Activated T-helper 1 cell treated with anti-CD3 and anti-CD28 coated beads, Interleukin-12 subunit alpha, Interleukin-12 subunit beta, Interleukin-2, Interleukin-4 antibody, amounts not matched to agents 30 ng/mL and 10 ng/mL and 1 ng/mL, durations not matched to agents 14 hours and 24 hours and 36 hours (primary cell): ENCODE results near the gene EPS15. TPM values are rescaled to one million over a fixed set of nuclear protein-coding genes. Genes with fewer than 3 reads are reported as not detected.
"Not testable (repeated sequence)": the region's sequence is repeated elsewhere in the genome, so short reads cannot be mapped to it uniquely, and the experiment has no call there.

Experiments used
- DNase-seq: peaks from one replicate; pipeline ENCODE4 v3.0.0; 2021; ENCODE audit warnings: low spot score
- H3K27ac Mint-ChIP-seq: one replicate; pipeline ENCODE4 v1.8.0; 2021; ENCODE audit warnings: mild to moderate bottlenecking, mixed read lengths
- H3K27me3 Mint-ChIP-seq: one replicate; pipeline ENCODE4 v1.8.0; 2022; ENCODE audit warnings: mild to moderate bottlenecking, moderate library complexity, mixed read lengths; ENCODE audit not compliant: insufficient read depth
- H3K36me3 Mint-ChIP-seq: one replicate; pipeline ENCODE4 v1.8.0; 2021; ENCODE audit warnings: low read depth, mixed read lengths
- H3K4me1 Mint-ChIP-seq: one replicate; pipeline ENCODE4 v1.8.0; 2021; ENCODE audit warnings: low read depth, mixed read lengths
- H3K4me3 Mint-ChIP-seq: one replicate; pipeline ENCODE4 v1.8.0; 2021; ENCODE audit warnings: mild to moderate bottlenecking, moderate library complexity, mixed read lengths
- H3K9me3 Mint-ChIP-seq: one replicate; pipeline ENCODE4 v1.8.0; 2021; ENCODE audit warnings: mixed read lengths
- intact Hi-C: fragments of 100-400 bp; cut with micrococcal nuclease; formaldehyde crosslinking; loops from one replicate; pipeline ENCODE4 v1.15.1; 2024
- total RNA-seq: library from RNA; stranded (reverse); gene quantifications from 2 replicates; pipeline ENCODE4 v1.2.3, GENCODE V29; 2022

EPS15 gene
- total RNA-seq, 1 donor from 2014 or later, result 55.5 TPM

DNA sequence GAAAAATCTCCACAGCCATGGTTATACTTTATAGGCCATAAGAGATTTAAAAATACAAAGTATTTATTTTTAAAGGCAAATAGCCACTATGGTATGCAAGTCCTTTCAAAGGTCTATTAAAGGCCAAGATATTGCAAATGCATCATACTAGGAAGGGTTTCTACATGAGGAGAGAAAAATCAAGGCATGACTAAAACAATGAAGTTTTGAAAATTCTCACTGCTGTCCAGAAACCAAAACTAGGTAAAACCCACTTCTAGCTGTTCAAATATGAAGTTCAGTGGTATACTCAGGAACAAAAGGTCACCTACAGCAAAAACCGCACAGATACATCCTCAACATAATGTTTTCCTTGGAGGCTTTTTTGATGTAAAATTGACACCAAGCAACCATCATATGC is 75.0 kb downstream of the EPS15 start:
- Mint-ChIP-seq H3K27ac (no peak overlapping the region), H3K4me1 (peaks cover 33% of the 10 kb centered on the region), H3K9me3 (no peaks in the 10 kb centered on the region), H3K36me3 (peaks cover 37% of the 10 kb centered on the region), H3K4me3 (no peak overlapping the region), H3K27me3 (no peaks in the 10 kb centered on the region)
- DNase-seq, result no peak
- intact Hi-C loops, result loop anchor here (2.0 to 10.0 kb wide), 3 partner anchors 57 to 321 kb away; partner anchors contain the start of gene EPS15

DNA sequence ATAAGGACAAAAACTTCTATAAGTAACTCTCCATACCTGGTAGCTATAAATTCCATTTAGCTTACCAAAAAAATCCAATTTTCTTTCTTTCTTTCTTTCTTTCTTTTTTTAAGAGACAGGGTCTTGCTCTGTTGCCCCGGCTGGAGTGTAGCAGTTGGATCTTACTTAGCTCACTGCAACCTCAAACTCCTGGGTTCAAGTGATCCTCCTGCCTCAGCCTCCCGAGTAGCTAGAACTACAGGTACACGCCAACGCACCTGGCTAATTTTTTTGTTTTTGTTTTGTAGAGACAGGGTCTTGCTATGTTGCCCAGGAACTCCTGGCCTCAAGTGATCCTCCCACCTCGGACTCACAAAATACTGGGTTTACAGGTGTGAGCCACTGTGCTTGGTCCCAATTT is 75.5 kb downstream of the EPS15 start:
- DNase-seq, result no peak
- Mint-ChIP-seq H3K9me3 (no peaks in the 10 kb centered on the region), H3K27me3 (no peaks in the 10 kb centered on the region), H3K4me1 (peaks cover 38% of the 10 kb centered on the region), H3K4me3 (no peak overlapping the region), H3K36me3 (peaks cover 43% of the 10 kb centered on the region), H3K27ac (no peak overlapping the region)
- intact Hi-C loops, result loop anchor here (5.0 to 10.0 kb wide), 2 partner anchors 74 to 321 kb away; partner anchors contain the start of gene EPS15

DNA sequence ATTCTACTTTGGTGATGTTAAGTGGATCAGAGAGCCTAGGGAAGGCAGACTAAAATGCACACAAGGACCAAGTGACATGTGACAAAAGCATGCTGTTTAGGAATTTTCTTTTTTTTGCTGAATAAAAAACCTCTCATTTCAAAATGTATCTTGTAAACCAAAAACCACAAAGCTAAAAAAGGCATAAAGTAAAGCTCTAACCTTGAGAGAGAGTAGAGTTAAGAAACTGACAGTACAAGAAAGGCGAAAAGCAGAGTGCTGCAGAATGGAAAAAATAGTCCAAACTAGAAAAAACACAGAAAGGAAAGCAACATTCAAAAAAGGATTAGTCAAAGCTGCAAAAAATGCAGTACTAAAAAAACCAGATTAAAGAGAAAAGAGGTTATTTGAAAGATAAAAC is 76.5 kb downstream of the EPS15 start:
- intact Hi-C loops, result loop anchor here (5.0 to 10.0 kb wide), 2 partner anchors 75 to 322 kb away; partner anchors contain the start of gene EPS15
- Mint-ChIP-seq H3K9me3 (no peaks in the 10 kb centered on the region), H3K4me3 (no peak overlapping the region), H3K36me3 (peaks cover 40% of the 10 kb centered on the region), H3K27me3 (no peaks in the 10 kb centered on the region), H3K4me1 (peaks cover 37% of the 10 kb centered on the region), H3K27ac (peak overlapping the region; percentile 37)
- no peak for DNase-seq

DNA sequence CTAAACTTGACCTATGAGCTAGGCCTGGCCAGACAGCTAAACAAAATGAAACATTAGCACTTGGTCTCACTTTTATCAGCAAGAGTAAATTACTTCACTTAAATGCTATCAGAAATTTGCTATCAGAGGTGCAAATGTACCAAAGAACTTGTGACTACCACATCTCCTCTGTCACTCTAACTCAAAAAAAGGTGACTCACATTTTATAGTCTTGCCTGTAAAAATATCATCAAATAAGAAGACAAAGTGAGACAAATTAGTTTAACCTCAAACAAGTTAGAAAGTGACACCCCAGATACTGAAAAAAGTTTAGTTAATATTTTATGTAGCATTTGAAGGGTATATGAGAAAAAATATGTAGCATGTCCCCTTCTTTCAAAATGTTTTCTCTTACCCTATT is 76.9 kb downstream of the EPS15 start:
- DNase-seq, result no peak
- Mint-ChIP-seq H3K36me3 (peaks cover 36% of the 10 kb centered on the region), H3K27ac (peak overlapping the region; percentile 37), H3K4me3 (no peak overlapping the region), H3K9me3 (no peaks in the 10 kb centered on the region), H3K27me3 (no peaks in the 10 kb centered on the region), H3K4me1 (peaks cover 33% of the 10 kb centered on the region)
- intact Hi-C loops, result loop anchor here (5.0 to 10.0 kb wide), 2 partner anchors 75 to 323 kb away; partner anchors contain the start of gene EPS15

DNA sequence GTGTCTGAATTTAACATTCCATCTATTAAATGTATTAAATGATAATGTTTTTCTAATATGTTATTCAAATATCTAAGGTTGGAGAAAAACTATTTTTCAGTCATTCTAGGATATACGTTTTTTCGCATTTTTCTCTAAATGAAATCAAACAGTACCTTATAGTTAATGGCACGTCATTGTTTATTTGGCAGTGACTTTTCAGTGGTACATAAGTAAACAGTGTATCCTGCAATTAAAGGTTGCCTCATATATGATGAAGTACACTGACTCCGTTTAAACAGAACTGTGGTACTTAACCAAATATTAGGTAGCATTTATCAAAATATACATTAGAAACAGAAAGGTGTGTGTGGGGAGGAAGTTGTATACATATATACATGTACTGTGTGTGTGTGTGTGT is 79.2 kb downstream of the EPS15 start:
- intact Hi-C loops, result loop anchor here (5.0 to 10.0 kb wide), 2 partner anchors 77 to 325 kb away; partner anchors contain the start of gene EPS15
- no peak overlapping the region for H3K4me3 Mint-ChIP-seq
- no peaks in the 10 kb centered on the region for H3K27me3 Mint-ChIP-seq
- H3K4me1 Mint-ChIP-seq, result peaks cover 28% of the 10 kb centered on the region
- no peak for DNase-seq
- peaks cover 41% of the 10 kb centered on the region for H3K36me3 Mint-ChIP-seq
- no peak overlapping the region for H3K27ac Mint-ChIP-seq
- H3K9me3 Mint-ChIP-seq, result no peaks in the 10 kb centered on the region

DNA sequence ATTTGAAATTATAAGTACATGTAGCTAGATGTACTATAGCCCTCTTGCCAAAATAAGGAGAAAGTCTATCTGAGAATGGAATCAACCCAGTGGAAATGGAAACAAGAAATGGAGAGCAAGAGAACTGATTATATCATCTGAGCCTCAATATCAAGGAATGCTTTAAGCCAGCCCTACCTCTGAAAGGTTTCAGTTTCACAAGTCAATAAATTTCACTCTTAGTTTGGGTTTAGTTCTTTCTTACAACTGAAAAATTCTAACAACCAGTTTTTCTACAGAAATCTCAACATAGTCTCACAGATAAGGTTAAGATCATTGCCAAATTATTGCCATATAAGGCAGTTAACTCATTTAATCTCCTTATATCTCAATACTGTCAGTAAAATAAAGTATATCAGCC is 80.0 kb downstream of the EPS15 start:
- intact Hi-C loops, result no loop called here
- Mint-ChIP-seq H3K4me3 (no peak overlapping the region), H3K4me1 (peaks cover 31% of the 10 kb centered on the region)

DNA sequence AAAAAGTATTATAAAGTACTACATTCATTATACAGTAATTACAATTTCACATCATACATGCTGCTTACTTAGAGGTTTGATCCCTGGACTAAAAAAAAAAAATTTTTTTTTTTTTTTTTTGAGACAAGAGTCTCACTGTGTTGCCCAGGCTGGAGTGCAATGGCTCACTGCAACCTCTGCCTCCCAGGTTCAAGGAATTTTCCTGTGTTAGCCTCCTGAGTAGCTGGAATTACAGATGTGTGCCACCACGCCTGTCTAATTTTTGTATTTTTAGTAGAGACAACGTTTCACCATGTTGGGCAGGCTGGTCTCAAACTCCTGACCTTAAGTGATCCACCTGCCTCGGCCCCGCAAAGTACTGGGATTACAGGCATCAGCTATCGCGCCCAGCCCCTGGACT is 81.7 kb downstream of the EPS15 start:
- H3K4me3 Mint-ChIP-seq, H3K27ac Mint-ChIP-seq, H3K9me3 Mint-ChIP-seq, DNase-seq, intact Hi-C loops, H3K27me3 Mint-ChIP-seq: not testable (repeated sequence)
- H3K4me1 Mint-ChIP-seq, result peaks cover 31% of the 10 kb centered on the region
- H3K36me3 Mint-ChIP-seq, result peaks cover 35% of the 10 kb centered on the region

More for the DNA sequence above, 80.0 kb downstream of the EPS15 start:
- Mint-ChIP-seq H3K27me3 (no peaks in the 10 kb centered on the region), H3K36me3 (peaks cover 39% of the 10 kb centered on the region), H3K27ac (no peak overlapping the region), H3K9me3 (no peaks in the 10 kb centered on the region)
- DNase-seq, result no peak

DNA sequence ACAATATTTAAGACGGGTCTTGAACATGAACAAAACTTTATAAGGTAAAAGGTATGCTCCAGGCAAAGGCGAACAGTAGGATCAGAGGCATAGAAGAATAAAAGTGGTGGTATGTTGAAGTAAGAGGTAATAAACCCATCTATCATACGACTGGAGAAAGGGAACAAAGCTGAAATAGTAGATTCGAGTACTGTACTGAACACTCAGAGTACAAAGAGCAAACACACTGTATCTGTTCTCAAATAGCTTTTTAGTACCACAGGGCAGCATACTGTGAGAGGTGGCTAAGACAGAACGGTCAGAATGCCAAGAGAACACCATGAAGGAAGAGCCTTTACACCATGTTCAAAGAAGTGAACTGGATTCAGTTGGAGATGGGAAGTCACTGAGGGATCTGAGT is 83.2 kb downstream of the EPS15 start:
- intact Hi-C loops, result no loop called here
- DNase-seq, result no peak
- no peaks in the 10 kb centered on the region for H3K27me3 Mint-ChIP-seq
- H3K4me1 Mint-ChIP-seq, result peaks cover 27% of the 10 kb centered on the region
- H3K27ac Mint-ChIP-seq, result peak overlapping the region; percentile 7
- H3K36me3 Mint-ChIP-seq, result peaks cover 32% of the 10 kb centered on the region
- no peaks in the 10 kb centered on the region for H3K9me3 Mint-ChIP-seq
- no peak overlapping the region for H3K4me3 Mint-ChIP-seq

DNA sequence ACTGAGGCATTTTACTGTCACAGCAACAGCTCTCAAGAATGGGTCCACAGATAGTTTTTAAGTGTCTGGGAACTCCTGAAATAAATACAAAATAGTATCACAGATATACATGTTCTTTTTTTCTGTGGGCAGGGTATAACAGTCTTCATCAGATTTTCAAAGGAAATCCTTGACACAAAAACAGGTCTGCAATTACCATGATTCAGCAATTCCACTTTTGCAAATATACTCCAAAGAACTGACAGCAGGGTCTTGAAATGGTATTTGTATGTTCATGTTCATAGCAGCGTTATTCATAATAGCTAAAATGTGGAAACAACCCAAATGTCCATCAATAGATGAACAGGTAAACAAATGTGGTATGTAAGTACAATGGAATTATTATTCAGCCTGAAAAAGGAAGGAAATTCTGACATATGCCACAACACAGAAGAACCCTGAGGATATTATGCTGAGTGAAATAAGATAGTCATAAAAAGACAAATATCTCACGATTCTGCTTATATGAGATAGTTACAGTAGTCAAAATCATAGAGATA is 85.0 kb downstream of the EPS15 start:
- H3K27me3 Mint-ChIP-seq, result no peaks in the 10 kb centered on the region
- peaks cover 29% of the 10 kb centered on the region for H3K36me3 Mint-ChIP-seq

DNA sequence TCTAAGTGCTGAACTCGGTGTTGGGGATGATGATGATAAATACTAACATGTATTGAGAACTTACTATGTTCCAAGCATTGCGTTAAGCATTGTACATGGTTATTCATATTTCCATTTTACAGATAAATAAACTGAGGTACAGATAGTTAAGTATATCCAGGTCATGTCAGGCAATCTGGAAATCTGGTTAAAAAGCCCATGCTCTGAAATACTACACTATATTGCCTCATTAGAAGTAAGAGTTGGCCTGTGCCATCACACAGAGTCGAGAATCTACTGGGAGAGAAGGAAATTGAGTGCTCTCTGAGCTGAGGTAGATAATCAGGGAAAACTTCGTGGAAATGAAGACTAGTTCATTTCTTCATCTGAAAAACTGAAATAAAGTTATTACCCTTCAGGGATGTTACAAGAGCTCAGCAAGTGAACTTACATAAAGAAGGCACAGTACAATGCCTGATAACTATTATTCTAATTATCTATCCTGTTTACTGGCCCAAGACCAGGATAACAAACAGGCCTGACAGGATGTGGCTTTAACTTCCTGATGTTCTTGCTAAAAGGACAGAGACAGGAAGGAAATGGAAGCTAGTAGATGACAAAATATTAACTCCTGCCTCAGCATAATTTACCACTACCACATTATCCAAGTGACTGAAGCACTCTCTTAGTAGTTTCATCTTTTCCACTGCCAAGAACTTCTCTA is 85.6 kb downstream of the EPS15 start:
- peaks cover 24% of the 10 kb centered on the region for H3K4me1 Mint-ChIP-seq
- intact Hi-C loops, result no loop called here
- no peaks in the 10 kb centered on the region for H3K27me3 Mint-ChIP-seq
- peak overlapping the region; percentile 19 for H3K27ac Mint-ChIP-seq
- peaks cover 25% of the 10 kb centered on the region for H3K36me3 Mint-ChIP-seq
- H3K9me3 Mint-ChIP-seq, result no peaks in the 10 kb centered on the region
- DNase-seq, result no peak
- no peak overlapping the region for H3K4me3 Mint-ChIP-seq

More for the DNA sequence above, 85.0 kb downstream of the EPS15 start:
- H3K9me3 Mint-ChIP-seq, result no peaks in the 10 kb centered on the region
- DNase-seq, result no peak
- peak overlapping the region; percentile 19 for H3K27ac Mint-ChIP-seq
- H3K4me3 Mint-ChIP-seq, result no peak overlapping the region
- intact Hi-C loops, result no loop called here
- H3K4me1 Mint-ChIP-seq, result peaks cover 30% of the 10 kb centered on the region

DNA sequence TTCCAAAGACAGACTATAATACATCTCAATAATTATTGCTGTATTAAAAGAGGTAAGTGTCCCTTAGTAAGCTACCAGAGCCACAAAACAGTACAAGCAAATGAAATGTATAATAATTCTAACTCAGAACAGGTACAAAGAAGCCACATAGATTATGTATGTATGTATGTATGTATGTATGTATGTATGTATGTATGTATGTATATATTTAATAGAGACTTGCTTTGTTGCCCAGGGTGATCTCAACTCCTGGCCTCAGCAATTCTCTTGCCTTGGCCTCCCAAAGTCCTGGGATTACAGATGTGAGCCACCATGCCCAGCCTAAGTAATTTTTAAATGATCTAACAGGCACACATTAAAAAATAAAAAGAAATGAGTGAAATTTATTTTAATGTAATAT is 86.9 kb downstream of the EPS15 start:
- DNase-seq, result no peak
- Mint-ChIP-seq H3K9me3 (peaks cover 6% of the 10 kb centered on the region), H3K27ac (no peak overlapping the region), H3K4me3 (no peak overlapping the region), H3K36me3 (peaks cover 36% of the 10 kb centered on the region), H3K27me3 (no peaks in the 10 kb centered on the region), H3K4me1 (peaks cover 24% of the 10 kb centered on the region)
- intact Hi-C loops, result no loop called here

DNA sequence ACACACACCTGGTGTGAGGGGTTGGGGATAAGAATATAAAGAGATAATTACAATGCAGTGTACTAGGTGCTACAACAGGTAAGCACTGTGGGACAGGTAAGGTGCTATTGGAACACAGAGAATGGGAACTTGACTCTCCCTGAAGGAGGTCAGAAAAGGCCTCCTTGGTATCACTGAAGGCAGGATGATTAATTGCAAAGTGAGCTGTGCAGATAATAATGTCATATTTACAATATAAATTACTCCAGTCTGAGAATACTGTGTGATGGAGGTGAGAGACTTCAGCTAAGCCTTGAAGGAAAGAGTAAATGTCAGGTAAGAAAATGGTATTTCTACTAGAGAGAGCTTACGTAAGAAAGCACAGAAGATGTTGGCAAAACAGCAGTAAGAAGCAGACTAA is 91.6 kb downstream of the EPS15 start:
- peaks cover 6% of the 10 kb centered on the region for H3K9me3 Mint-ChIP-seq
- H3K27ac Mint-ChIP-seq, result no peak overlapping the region
- H3K4me3 Mint-ChIP-seq, result no peak overlapping the region
- no peaks in the 10 kb centered on the region for H3K27me3 Mint-ChIP-seq
- peaks cover 7% of the 10 kb centered on the region for H3K4me1 Mint-ChIP-seq
- no peak for DNase-seq
- intact Hi-C loops, result no loop called here
- H3K36me3 Mint-ChIP-seq, result peaks cover 34% of the 10 kb centered on the region

DNA sequence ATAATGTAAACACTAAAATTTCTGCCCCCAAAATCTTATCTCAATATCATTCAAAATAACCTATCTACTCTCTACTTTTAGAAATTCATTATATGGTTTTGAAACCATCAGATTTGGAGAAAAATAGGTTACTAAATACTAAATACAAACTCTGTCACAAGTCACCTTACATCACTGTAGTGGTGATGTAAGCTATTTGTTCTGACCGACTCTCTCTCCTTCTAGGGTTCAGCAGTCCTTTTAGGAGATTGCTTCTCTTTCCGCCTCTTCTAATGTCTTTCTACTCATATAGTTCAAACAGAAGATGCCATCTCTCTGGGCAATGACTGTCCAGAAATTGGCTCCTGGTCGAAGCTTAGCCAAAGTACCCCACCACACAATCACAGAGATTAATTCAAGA is 93.1 kb downstream of the EPS15 start:
- Mint-ChIP-seq H3K36me3 (peaks cover 41% of the 10 kb centered on the region), H3K27me3 (no peaks in the 10 kb centered on the region), H3K9me3 (peaks cover 6% of the 10 kb centered on the region), H3K4me1 (peaks cover 7% of the 10 kb centered on the region), H3K4me3 (no peak overlapping the region), H3K27ac (no peak overlapping the region)
- intact Hi-C loops, result no loop called here
- no peak for DNase-seq
